Keratinocyte (primary cell): Measurements from ENCODE around the gene ACAN. TPM values are rescaled to one million over a fixed set of nuclear protein-coding genes. Genes with fewer than 3 reads are reported as not detected.

Source experiments
- DNase-seq: peaks from one replicate; pipeline ENCODE4 v3.0.0-alpha.2; 2011; ENCODE audit warnings: low read depth, missing footprints, low spot score
- FAIRE-seq: peaks from 2 replicates; lab custom pipeline; 2011; peaks lifted over from hg19 to GRCh38; lab: Jason Lieb, UNC
- H2AFZ ChIP-seq: 2 replicates; pipeline ENCODE4 v1.6.0; 2012; ENCODE audit warnings: low read length, control low read depth, inconsistent platforms; ENCODE audit not compliant: control insufficient read depth
- H3K27ac ChIP-seq: 2 replicates; pipeline ENCODE4 v1.5.1; 2011; ENCODE audit warnings: low read length; ENCODE audit not compliant: control insufficient read depth, insufficient read depth
- H3K27me3 ChIP-seq: 3 replicates; pipeline ENCODE4 v1.6.0; 2011; ENCODE audit warnings: low read length; ENCODE audit not compliant: control insufficient read depth, insufficient read depth; ENCODE audit errors: extremely low read depth
- H3K36me3 ChIP-seq, 2 experiments: 2 replicates in 1 of 2; 3 replicates in 1 of 2; pipeline ENCODE4 v1.5.1; 2011; ENCODE audit warnings: low read length in 2 of 2, mild to moderate bottlenecking in 1 of 2; ENCODE audit not compliant: control insufficient read depth in 2 of 2, insufficient read depth in 2 of 2; ENCODE audit errors: extremely low read depth in 1 of 2
- H3K4me1 ChIP-seq: 3 replicates; pipeline ENCODE4 v1.5.1; 2011; ENCODE audit warnings: low read length; ENCODE audit not compliant: control insufficient read depth, insufficient read depth; ENCODE audit errors: extremely low read depth
- H3K4me2 ChIP-seq: 3 replicates; pipeline ENCODE4 v1.6.0; 2011; ENCODE audit warnings: low read depth, low read length; ENCODE audit not compliant: control insufficient read depth, insufficient read depth; ENCODE audit errors: extremely low read depth
- H3K4me3 ChIP-seq, 3 experiments: fragments of 200-600 bp in 1 of 3; sonication (generic) in 1 of 3; 2 replicates in 2 of 3; 3 replicates in 1 of 3; pipeline ENCODE4 v1.5.1; 2011 to 2016; ENCODE audit warnings: low read length in 3 of 3, mild to moderate bottlenecking in 3 of 3, control low read depth in 2 of 3, inconsistent platforms in 1 of 3, low read depth in 1 of 3, mixed read lengths in 1 of 3, mixed run types in 1 of 3, moderate library complexity in 1 of 3; ENCODE audit not compliant: control insufficient read depth in 2 of 3, insufficient read depth in 2 of 3; ENCODE audit errors: extremely low read depth in 1 of 3
- H3K79me2 ChIP-seq: 2 replicates; pipeline ENCODE4 v1.6.0; 2012; ENCODE audit warnings: low read length; ENCODE audit not compliant: control insufficient read depth, insufficient read depth
- H3K9ac ChIP-seq: 3 replicates; pipeline ENCODE4 v1.6.0; 2011; ENCODE audit warnings: low read length; ENCODE audit not compliant: control insufficient read depth, insufficient read depth; ENCODE audit errors: extremely low read depth
- H3K9me1 ChIP-seq: 3 replicates; pipeline ENCODE4 v1.6.0; 2011; ENCODE audit warnings: low read length; ENCODE audit not compliant: control insufficient read depth, insufficient read depth; ENCODE audit errors: extremely low read depth
- H3K9me3 ChIP-seq: 2 replicates; pipeline ENCODE4 v1.5.1; 2012; ENCODE audit warnings: low read depth, low read length; ENCODE audit not compliant: control insufficient read depth
- H4K20me1 ChIP-seq: 3 replicates; pipeline ENCODE4 v1.6.0; 2011; ENCODE audit warnings: low read length; ENCODE audit not compliant: control insufficient read depth, insufficient read depth; ENCODE audit errors: extremely low read depth
- CTCF ChIP-seq, 3 experiments: IDR thresholded peaks in 1 of 3; conservative IDR thresholded peaks in 1 of 3; optimal IDR thresholded peaks in 1 of 3; 2 replicates in 2 of 3; 3 replicates in 1 of 3; pipeline versions ENCODE3 to v1.5.1; 2011; ENCODE audit warnings: low read length in 3 of 3, mild to moderate bottlenecking in 3 of 3, moderate library complexity in 2 of 3, control low read depth in 1 of 3, inconsistent platforms in 1 of 3; ENCODE audit not compliant: insufficient read depth in 2 of 3; ENCODE audit errors: extremely low read depth in 1 of 3
- EZH2 ChIP-seq: IDR thresholded peaks from one replicate; pipeline ENCODE4 v1.6.1; 2012; ENCODE audit warnings: inconsistent platforms, mild to moderate bottlenecking, low read length, moderate library complexity
- dilution Hi-C: fragments of 300-500 bp; cut with MboI; formaldehyde crosslinking; loops from one replicate; pipeline ENCODE4 v1.7.0; 2020; ENCODE audit warnings: low sequenced_read_pairs; ENCODE audit not compliant: extremely low pct_ligation_motif_present
- polyA plus RNA-seq, 5 experiments: library from polyadenylated mRNA; depleted of rRNA in 3 of 5; stranded (reverse) in 3 of 5; stranded (forward) in 1 of 5; unstranded in 1 of 5; fragments of >200 nt; gene quantifications; 1 replicate in 1 of 5; 2 replicates in 3 of 5; 3 replicates in 1 of 5; pipeline versions ENCODE4 v1.2.1 to v1.2.3, GENCODE V29; 2011 to 2012; ENCODE audit warnings: missing spikeins in 2 of 5, low read depth in 1 of 5, low replicate concordance in 1 of 5

The ACAN gene
- polyA plus RNA-seq, 1 donor (not counting 4 experiments of a cell fraction or from before 2014, with no cell fraction given) = not detected

- Histone ChIP-seq H3K9me3 (no peaks in the 10 kb centered on the region), H3K27me3 (peaks cover 41% of the 10 kb centered on the region), H4K20me1 (peaks cover 3% of the 10 kb centered on the region), H3K79me2 (no peaks in the 10 kb centered on the region), H3K4me3 (no peak overlapping the region), H3K9me1 (no peaks in the 10 kb centered on the region), H3K36me3 (no peaks in the 10 kb centered on the region), H2AFZ (no peak overlapping the region), H3K9ac (no peak overlapping the region), H3K27ac (no peak overlapping the region), H3K4me1 (peaks cover 3% of the 10 kb centered on the region), H3K4me2 (no peak overlapping the region)
- FAIRE-seq (no peak), DNase-seq (no peak)
- TF ChIP-seq CTCF (optimal IDR thresholded peaks at IDR 0.05 in 1 of 3, IDR thresholded peaks at IDR 0.05 in 1 of 3, conservative IDR thresholded peaks at IDR 0.05 in 1 of 3; ENCODE audit: extremely low read depth in 1 of 3, insufficient read depth in 2 of 3, low read length in 3 of 3) = no peak
- TF ChIP-seq EZH2 = no peak
- dilution Hi-C loops = no loop called here
Observed at GRCh38 chr15:88804257-88804656, 1.0 kb downstream of the ACAN start.

- DNase-seq (no peak), FAIRE-seq (no peak)
- peaks cover 41% of the 10 kb centered on the region for H3K27me3 ChIP-seq
- H3K9me3 ChIP-seq = no peaks in the 10 kb centered on the region
- no peaks in the 10 kb centered on the region for H3K79me2 ChIP-seq
- no peaks in the 10 kb centered on the region for H3K36me3 ChIP-seq
- dilution Hi-C loops = no loop called here
- H2AFZ ChIP-seq = no peak overlapping the region
- TF ChIP-seq EZH2 = no peak
- TF ChIP-seq CTCF (optimal IDR thresholded peaks at IDR 0.05 in 1 of 3, IDR thresholded peaks at IDR 0.05 in 1 of 3, conservative IDR thresholded peaks at IDR 0.05 in 1 of 3; ENCODE audit: extremely low read depth in 1 of 3, insufficient read depth in 2 of 3, low read length in 3 of 3) = peak in 1 of 3 experiments; percentile 47
- H4K20me1 ChIP-seq = peaks cover 3% of the 10 kb centered on the region
- no peak overlapping the region for H3K9ac ChIP-seq
- no peak overlapping the region for H3K4me2 ChIP-seq
- no peaks in the 10 kb centered on the region for H3K9me1 ChIP-seq
- no peak overlapping the region for H3K27ac ChIP-seq
- no peaks in the 10 kb centered on the region for H3K4me1 ChIP-seq
- no peak overlapping the region for H3K4me3 ChIP-seq
Observed at GRCh38 chr15:88805031-88805780, 2.0 kb downstream of the ACAN start.
